ENCODE data around the gene ZNF618.

Gene ZNF618, protein sequence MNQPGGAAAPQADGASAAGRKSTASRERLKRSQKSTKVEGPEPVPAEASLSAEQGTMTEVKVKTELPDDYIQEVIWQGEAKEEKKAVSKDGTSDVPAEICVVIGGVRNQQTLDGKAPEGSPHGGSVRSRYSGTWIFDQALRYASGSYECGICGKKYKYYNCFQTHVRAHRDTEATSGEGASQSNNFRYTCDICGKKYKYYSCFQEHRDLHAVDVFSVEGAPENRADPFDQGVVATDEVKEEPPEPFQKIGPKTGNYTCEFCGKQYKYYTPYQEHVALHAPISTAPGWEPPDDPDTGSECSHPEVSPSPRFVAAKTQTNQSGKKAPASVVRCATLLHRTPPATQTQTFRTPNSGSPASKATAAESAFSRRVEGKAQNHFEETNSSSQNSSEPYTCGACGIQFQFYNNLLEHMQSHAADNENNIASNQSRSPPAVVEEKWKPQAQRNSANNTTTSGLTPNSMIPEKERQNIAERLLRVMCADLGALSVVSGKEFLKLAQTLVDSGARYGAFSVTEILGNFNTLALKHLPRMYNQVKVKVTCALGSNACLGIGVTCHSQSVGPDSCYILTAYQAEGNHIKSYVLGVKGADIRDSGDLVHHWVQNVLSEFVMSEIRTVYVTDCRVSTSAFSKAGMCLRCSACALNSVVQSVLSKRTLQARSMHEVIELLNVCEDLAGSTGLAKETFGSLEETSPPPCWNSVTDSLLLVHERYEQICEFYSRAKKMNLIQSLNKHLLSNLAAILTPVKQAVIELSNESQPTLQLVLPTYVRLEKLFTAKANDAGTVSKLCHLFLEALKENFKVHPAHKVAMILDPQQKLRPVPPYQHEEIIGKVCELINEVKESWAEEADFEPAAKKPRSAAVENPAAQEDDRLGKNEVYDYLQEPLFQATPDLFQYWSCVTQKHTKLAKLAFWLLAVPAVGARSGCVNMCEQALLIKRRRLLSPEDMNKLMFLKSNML

DNA sequence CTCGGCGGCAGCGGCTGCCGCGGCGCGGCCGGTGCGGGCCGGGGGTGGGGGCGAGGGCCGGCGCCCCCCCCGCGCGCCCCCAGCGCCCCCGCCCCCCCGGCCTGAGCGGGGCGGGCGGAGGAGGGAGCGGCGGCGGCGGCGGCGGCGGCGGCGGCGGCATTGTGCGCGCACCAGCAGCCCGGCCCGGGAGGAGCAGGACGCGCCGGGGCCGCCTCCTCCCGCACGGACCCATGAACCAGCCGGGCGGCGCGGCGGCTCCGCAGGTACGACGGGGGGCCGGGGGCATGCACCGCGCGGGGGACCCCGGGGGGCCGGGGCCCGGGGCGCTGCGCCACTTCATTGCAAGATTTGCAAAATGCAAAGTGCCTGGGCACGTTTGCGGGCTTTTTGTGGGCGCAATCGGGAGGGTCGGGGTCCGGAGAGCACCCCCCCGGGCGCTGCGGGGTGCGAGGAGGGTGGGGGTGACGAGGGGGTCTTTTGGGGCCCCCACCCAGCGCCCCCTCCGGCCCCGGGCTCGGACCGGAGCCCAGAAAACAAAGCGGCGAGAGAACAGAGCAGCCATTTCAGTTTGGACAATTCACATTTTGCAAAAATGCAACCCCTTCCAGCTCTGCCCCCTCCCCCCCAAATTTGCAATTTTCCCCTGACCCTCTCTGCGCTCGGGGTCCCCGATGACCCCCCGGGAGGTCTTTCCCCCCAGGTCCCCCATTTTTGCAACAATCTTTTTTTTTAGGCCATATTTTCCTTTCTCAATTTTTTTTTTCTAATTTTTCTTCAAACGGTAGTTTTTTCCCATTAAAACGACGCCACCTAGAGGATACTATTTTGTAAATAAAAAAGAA, at the start of gene ZNF618:
ZNF618 (plus strand) TSS at position 159 of the 842 bp plus-strand sequence; CDS start at position 231, 72 bp downstream.
- no peak for DNase-seq (ENCODE audit: low spot score)

DNA sequence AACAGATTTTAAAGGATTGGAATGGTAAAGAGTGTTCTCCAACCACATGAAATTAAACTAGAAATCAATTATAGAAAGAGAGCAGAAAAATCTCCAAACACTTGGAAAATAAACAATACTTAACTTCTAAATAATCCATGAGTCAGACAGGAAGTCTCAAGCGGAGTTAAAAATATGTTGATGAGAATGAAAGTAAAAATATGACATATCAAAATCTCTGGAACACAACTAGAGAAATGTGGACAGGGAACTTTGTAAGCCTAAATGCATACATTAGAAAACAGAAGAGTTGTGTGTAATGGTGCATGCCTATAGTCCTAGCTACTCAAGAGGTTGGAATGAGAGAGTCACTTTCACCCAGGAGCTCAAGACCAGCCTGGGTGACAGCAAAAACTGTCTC, 47.9 kb upstream of the ZNF618 start:
- DNase-seq (ENCODE audit: low spot score) = no peak

DNA sequence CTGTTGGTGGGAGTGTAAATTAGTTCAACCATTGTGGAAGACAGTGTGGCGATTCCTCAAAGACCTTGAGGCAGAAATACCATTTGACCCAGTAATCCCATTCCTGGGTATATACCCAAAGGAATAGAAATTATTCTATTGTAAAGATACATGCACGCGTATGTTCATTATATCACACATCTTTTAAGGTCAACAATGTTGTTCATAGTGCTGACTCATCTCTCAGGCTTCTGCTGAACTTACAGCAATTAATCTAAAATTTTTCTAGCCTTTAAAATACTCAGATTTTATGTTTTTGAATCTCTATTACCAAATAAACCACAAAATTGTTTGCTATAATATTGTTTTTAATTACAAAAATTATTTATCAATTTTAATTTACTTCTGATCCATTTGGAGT, 38.8 kb upstream of the ZNF618 start:
- DNase-seq (ENCODE audit: low spot score) = no peak

DNA sequence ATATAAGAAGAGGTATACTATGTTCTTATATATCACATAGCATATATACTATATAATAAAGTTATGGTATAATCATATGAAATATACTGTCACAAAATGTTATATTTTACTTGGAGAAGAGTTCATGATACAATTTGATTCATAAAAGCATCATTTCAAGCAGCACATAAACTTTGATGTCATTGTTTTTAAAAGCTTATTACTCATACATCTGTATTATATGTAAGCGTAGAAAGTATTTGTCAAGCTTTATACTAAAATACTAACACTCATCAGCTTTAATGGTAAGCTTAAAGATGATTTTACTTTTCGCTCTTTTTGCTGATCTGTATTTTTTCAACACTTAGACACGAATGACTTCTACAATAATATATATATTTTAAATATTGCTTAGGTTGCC, 34.0 kb upstream of the ZNF618 start:
- no peak for DNase-seq (ENCODE audit: low spot score)

DNA sequence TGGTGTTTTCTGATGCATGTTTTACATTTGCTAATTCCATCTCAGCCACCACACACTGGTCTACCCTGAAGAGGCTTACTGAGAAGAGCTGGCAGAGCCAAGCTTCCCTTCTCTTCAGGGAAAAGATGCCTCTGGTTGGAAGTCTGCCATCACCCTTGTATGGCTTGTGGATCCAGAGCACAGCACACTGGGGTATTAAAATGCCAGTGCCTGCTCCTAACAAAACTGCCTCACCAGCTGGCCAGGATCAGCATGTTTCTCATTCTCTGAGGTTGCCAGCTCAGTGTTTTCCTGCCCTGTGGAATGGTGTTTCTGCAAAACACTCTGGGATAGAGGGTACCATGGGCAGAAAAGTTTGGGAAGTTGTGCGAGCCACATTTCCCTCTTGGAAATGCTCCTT, 31.6 kb upstream of the ZNF618 start:
- no peak for DNase-seq (ENCODE audit: low spot score)

DNA sequence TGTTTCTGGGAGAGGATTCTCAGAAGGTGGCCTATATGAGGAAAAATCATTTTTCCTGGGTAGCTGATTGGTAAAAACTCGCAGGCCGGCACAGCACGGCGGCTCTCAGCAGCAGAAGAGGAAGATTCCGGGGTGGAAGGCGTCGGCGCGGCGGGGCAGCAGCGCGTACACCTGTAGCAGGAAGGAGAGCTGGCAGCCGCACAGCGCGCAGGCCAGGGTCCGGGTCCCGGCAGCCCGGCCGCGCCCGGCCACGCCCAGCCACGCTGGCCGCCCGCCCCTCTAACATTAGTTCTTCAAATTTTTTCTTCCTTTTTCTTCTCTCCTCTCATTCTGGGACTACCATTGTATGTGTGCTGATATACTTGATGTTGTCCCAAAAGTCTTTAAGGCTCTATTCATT, 24.8 kb upstream of the ZNF618 start:
- no peak for DNase-seq (ENCODE audit: low spot score)

DNA sequence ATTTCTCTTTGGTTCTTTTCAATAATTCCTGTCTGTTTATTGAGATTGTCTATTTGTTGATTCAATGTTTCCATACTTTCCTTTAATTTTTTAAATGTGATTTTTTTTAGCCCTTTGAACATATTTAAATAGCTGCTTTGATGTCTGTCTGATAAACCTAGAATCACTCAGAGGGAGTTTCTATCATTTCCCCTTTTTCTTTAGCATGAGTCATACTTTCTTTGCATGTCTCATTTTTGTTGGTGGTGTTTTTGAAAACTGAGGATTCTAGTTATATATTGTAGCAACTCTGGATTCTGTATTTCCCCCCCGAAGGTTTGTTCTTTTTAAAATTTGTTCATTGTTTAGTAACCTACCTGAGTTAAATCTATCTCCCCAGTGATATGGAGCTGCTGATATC, 24.2 kb upstream of the ZNF618 start:
- DNase-seq (ENCODE audit: low spot score) = no peak

DNA sequence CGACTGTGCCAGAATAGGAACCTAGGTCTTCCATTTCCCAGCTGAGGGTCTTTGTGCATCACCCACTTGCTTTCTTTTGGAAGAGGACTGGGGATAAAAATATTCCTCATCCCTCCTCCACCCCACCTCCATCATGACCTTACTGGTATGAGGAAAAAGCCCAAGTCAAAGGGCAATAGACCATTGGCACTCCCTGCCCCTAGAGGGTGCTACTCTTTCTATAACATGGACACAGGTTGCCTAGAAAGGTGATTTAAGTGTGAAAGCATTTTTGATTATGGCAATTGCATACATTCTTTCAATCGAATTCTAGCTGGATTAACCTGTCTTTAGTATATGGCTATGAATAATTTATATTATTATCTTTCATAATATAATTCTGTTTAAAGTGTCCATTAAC, 22.8 kb upstream of the ZNF618 start:
- no peak for DNase-seq (ENCODE audit: low spot score)

DNA sequence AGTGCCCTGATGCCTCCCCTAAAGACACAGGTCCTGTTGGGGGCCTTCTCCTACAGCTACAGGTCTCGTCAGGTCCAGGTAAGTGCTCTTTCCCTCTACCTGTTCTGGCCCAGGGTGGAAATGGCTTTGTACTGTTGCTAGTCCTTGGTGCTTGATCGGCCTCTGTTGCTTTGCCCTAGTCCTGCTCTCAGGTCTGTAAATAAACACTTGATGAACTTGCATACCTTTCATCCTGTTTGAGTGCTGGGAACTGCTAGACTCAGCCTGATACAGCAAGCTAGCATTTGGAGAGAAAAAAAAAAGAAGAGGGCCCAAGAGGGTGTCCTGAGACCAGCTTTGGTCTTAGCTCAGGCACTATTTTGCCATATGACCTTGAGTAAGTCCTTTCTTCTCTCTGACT, 21.8 kb upstream of the ZNF618 start:
- no peak for DNase-seq (ENCODE audit: low spot score)

DNA sequence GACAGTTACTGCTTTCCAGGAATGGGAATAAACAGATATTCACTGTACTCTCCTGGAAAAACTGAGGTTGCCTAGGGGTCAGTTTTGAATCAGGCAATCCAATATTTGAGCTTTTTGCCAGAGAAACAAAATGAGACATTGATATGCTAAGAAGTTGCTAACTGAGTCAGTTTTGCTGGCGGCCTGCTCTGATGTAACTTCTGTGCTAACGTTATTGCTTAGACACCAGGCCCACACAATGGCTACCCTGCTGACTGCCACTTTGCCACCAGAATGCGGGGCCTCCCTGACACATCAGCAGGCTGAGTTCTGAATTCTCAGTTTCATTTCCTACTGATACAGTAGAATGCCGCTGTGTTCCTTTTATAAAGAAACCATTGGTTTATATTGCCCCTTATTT, 18.2 kb upstream of the ZNF618 start:
- DNase-seq (ENCODE audit: low spot score) = no peak

DNA sequence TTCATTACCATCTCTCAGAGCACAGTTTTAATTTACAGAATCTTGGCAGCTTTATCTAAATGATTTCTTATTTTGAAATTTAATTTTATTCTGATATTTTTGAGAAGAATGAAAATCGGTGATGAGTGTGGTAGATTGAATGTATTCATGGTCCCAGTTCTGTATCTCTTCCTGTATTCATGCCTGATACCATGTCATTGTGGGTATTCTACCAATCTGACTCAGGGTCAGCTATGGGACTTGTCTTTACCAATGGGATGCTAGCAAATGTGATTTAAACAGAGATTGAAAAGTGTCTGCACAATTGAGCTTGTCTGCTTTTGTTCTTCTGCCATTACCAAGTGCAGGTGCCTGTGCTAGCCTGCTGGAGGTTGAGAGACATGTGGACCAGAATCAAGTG, 17.8 kb upstream of the ZNF618 start:
- no peak for DNase-seq (ENCODE audit: low spot score)

DNA sequence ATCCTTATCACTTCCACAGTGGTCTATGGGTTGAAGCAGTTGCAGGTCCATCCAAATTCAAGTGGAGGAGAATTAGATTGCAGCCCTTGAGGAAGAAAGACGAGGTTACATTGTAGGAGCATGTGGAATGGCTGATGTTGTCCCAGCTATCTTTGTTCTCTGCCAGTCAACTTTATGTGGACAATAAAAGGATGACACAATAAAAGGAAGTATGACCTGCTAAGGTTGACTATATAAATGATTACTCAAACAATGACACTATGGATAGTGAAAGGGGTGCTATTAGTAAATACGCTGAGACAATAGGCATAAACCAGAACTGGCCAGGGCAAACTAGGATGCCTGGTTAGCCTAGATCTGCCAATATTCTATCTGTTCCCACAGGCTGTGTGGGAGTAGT, 12.8 kb upstream of the ZNF618 start:
- DNase-seq (ENCODE audit: low spot score) = no peak

DNA sequence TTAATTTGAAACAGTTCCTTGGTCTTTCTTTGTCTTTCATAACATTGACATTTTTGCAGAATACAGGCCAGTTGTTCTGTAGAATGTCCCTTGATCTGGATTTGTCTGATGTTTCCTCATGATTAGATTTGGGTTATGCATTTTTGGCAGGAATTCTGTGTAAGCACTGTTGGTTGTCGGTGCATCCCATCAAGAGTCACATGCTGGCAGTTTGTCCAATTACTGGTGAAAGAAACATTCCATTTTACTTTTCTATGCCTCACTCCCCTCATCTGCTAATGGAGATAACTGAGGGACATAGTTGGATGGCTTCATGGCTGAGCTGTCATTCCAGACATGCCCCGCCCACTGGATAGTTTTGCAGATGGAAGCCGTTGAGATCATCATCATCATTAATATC, 7.6 kb upstream of the ZNF618 start:
- no peak for DNase-seq (ENCODE audit: low spot score)

DNA sequence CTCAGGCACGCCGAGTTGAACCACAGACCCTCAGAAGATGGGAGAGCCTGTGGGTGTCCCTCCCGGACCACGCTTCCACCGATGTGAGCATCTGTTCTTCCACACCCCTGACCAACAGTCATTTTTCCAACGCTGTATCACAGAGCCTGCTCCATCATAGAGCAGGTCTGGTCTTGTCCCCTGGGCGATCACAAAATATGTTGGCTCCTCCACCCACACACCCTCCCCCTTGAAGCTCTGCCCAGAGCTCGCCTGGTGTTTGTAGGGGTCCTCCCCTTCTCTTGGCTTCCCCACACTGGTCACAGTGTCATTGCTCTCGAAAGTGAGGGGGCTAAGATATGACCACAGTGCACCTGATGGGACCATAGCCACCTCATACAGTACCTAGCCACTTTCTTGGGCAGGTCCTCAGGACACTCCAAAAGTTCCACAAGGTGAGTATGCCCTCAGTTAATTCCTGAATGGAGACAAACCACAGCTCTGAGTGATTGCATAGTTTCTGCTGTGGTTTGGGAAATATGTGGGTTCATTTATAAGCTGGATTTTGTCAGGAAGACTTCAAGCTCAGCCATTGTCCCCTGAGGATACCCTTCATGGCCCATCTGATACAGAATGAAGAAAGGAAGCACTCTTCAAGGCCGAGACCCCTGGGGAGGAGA, 3.5 kb upstream of the ZNF618 start:
- DNase-seq (ENCODE audit: low spot score) = no peak

DNA sequence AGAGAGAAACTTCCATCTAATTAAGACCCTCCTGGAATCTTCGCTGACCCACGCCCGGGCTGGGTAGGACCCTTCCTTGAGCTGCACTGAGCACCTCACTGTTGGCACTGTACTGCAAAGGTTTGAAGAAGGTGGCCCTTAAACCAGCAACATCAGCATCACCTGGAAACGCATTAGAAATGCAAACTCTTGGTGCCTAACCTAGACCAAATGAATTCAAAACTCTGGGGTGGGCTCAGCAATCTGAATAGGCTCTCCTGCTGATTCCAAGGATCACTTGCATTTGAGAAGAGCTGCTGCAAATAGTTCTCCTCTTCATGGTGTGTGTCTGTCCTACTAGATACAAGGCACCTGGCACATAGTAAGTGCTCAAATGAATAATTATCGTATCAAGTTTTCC, 2.7 kb upstream of the ZNF618 start:
- no peak for DNase-seq (ENCODE audit: low spot score)

DNA sequence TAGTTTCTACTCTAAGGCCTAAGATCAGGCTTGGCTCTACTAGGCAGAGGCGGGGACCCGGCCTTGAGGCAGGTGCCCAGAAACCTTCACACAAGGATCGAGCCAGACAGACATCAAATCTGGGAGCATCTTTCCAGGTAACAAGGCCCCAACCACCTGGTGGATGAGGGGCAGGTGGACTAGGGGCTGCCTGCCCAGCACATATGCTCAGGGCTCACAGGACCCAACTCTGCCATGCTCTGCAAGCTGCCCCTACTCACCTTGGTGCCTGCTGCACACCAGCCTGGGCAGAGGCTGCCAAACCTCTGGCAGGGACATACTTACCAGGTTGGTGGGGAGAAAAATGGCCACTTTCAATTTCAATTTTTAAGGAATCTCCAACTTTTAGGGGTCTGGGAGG, 2.2 kb upstream of the ZNF618 start:
- no peak for DNase-seq (ENCODE audit: low spot score)

DNA sequence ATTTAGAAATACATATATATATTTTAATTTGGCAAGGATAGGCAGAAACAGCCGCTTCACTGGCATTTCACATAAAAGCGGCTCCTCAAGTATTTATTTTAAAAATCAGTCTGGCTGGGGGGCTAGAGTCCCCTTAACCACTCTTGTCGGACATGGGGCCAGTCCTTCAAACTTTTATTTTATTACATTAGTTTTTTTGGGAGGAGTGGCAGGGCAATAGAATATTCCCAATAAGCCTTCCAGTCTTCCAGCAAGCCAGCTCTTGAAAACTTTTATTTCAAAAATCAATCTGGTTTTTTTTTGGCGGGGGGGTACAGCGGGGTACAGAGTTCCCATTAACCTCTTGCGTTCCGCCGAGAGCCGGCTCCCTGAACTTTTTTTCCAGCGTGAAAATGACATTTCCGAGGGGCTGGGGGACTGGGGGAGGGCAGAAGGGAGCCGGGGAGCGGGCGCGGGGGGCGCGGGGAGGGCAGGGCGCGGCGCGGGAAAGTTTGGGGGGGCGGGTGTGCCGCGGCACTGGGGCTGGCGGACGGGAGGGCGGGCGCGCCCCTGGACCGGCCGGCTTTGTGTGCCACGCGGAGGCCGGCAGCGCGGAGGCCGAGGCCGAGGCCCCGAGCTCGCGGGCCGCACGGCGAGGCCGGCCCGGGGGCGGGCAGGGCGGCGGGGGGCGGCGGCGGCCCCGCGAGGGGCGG, 504 bp upstream of the ZNF618 start:
- DNase-seq (ENCODE audit: low spot score) = no peak

DNA sequence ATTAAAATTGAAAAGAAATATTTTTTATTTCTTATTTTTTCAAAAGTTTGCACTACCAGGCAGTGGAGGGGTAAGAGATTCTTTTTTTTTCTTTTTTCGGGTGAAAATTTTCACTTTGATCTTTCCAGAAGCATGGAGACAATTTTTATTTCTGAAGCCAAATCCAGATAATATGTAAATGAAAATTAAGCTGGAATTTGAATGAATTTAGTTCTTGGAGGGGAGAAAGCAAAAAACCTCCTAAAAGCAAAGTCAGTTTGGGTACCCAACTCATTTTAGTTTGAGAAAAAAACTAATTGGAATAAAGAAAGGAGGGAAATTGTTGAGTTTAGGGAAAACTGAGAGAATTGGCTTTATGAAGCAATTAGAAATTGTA, 872 bp downstream of the ZNF618 start:
- no peak for DNase-seq (ENCODE audit: low spot score)

DNA sequence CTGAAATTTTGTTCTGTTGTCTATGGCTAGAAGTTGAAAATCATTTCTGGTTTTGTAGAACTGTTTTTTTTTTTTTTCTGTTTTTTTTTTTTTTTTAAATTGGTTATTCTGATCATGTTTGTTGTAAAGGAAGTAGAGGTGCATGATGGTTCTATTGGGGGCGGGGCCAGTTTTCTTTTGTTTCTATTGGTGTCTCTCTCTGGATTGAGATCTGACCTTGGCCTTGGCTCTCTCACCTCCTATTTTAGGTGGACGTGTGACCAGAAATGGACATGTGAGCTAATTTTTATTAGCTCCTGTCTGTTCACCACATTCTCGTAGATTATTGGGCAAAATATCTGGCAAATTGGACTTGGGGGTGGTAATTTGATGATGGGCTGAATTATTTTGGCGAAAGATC, 3.2 kb downstream of the ZNF618 start:
- no peak for DNase-seq (ENCODE audit: low spot score)

DNA sequence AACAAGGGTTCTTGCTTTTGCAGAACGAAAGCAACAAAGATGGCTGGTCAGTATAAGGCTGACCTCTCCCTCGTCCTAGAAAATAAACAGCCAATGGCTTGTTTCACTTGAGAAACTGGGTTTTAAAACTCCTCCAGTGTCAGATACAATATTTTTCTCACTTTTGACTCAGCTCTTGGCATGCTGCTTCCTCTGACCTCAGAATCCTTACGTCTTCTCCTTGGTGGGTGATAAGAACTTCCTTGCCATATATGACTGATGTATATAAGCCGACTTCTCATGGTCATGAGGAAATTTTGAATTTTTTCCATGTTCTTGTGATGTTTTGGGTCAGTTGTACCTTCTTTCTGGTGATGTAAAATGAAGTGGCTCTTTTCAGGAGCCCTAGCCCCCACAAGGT, 3.8 kb downstream of the ZNF618 start:
- no peak for DNase-seq (ENCODE audit: low spot score)

DNA sequence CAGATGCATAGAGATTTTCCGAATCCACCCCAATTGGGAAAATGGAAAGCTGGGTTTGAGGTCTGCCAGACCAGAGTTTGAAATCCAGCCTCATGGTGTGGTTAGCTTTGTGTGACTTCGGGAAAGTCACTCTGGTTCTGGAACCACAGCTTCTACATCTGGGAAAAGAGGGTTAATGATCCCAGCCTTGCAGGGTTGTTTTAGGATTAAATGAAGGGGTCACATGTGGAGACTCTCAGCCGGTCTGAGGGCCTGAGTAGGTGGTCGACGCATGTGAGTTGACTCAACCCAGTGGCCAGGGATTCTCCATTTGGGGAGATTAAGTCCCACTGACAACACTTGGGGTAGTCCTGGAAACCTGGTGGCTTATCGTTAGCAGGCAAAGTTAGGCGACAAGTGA, 6.1 kb downstream of the ZNF618 start:
- DNase-seq (ENCODE audit: low spot score) = no peak

Data from hematopoietic multipotent progenitor cell treated with erythropoietin and hydrocortisone succinate and interleukin-3 and kit ligand, for 17 days (in vitro differentiated cells).